HG03175 (cell line): ENCODE results near the gene TMEM255B.

ENCODE experiments used
- ATAC-seq: cut with Tn5 transposase; IDR thresholded peaks from one replicate; pipeline ENCODE4 v1.9.1; 2021; ENCODE audit warnings: mild to moderate bottlenecking, moderate library complexity; ENCODE audit not compliant: unreplicated experiment

Gene TMEM255B

GRCh38 chr13:113801289-113801961, 42.4 kb downstream of the TMEM255B start:
- ATAC-seq, result no peak

- ATAC-seq, result no peak
These were observed 43.1 kb downstream of the TMEM255B start for GRCh38 chr13:113802090-113802531.

- no peak for ATAC-seq
These were observed 43.7 kb downstream of the TMEM255B start for GRCh38 chr13:113802761-113803160.

- ATAC-seq, result no peak
These were observed 44.5 kb downstream of the TMEM255B start for GRCh38 chr13:113803409-113804016.

GRCh38 chr13:113804017-113804702, 45.1 kb downstream of the TMEM255B start:
- ATAC-seq, result no peak

GRCh38 chr13:113804703-113805430, 45.8 kb downstream of the TMEM255B start:
- no peak for ATAC-seq

- ATAC-seq, result no peak
These were observed 46.5 kb downstream of the TMEM255B start for GRCh38 chr13:113805431-113806103.

- no peak for ATAC-seq
These were observed 47.1 kb downstream of the TMEM255B start for GRCh38 chr13:113806104-113806471.

GRCh38 chr13:113806526-113806925, 47.5 kb downstream of the TMEM255B start:
- ATAC-seq, result no peak

GRCh38 chr13:113808058-113808834, 49.2 kb downstream of the TMEM255B start:
- ATAC-seq, result no peak

GRCh38 chr13:113809934-113810333, 50.9 kb downstream of the TMEM255B start:
- no peak for ATAC-seq

GRCh38 chr13:113810640-113811039, 51.6 kb downstream of the TMEM255B start:
- ATAC-seq, result no peak

- ATAC-seq, result no peak
These were observed 52.3 kb downstream of the TMEM255B start for GRCh38 chr13:113811081-113811928.

- no peak for ATAC-seq
These were observed 53.4 kb downstream of the TMEM255B start for GRCh38 chr13:113812178-113813040.

- no peak for ATAC-seq
These were observed 54.2 kb downstream of the TMEM255B start for GRCh38 chr13:113813070-113813748.

- no peak for ATAC-seq
These were observed 54.9 kb downstream of the TMEM255B start for GRCh38 chr13:113813749-113814434.

GRCh38 chr13:113814435-113814821, 55.4 kb downstream of the TMEM255B start:
- no peak for ATAC-seq
